ENCODE data around the gene ATP9A. TPM values are rescaled to one million over a fixed set of nuclear protein-coding genes. Genes with fewer than 3 reads are reported as not detected.

ATP9A gene
- total RNA-seq, 4 donors from 2014 or later, result 52.5 to 72.8 (median 61.7) TPM

Other genes with a start within 250 kb of the ATP9A start
- 10 to 100 TPM in 1 of 4 donors, 1 to 10 TPM in 3; 7.5 to 12.6 (median 8.5) TPM for gene NFATC2, start 225.7 kb downstream of the ATP9A start, total RNA-seq
- gene SALL4, start 34.1 kb upstream of the ATP9A start, total RNA-seq, result 10 to 100 TPM in 1 of 4 donors, 1 to 10 TPM in 3; 3.1 to 13.6 (median 6.7) TPM